GM21723 (cell line): Measurements from ENCODE around the gene DENND1A.

Source experiments
- ATAC-seq: cut with Tn5 transposase; IDR thresholded peaks from one replicate; pipeline ENCODE4 v1.9.1; 2021; ENCODE audit warnings: mild to moderate bottlenecking, moderate library complexity; ENCODE audit not compliant: unreplicated experiment

Gene DENND1A

GRCh38 chr9:123696476-123696875 lies 233.4 kb downstream of the DENND1A start:
- no peak for ATAC-seq

- no peak for ATAC-seq
Observed at GRCh38 chr9:123695386-123695785, 234.5 kb downstream of the DENND1A start.

- no peak for ATAC-seq
Observed at GRCh38 chr9:123691765-123692303, 238.1 kb downstream of the DENND1A start.

GRCh38 chr9:123689701-123690428 lies 240.1 kb downstream of the DENND1A start:
- ATAC-seq: no peak

GRCh38 chr9:123687246-123687751 lies 242.6 kb downstream of the DENND1A start:
- no peak for ATAC-seq

- ATAC-seq: no peak
Observed at GRCh38 chr9:123686829-123687192, 243.1 kb downstream of the DENND1A start.

GRCh38 chr9:123686131-123686828 lies 243.6 kb downstream of the DENND1A start:
- no peak for ATAC-seq

GRCh38 chr9:123685489-123686083 lies 244.3 kb downstream of the DENND1A start:
- no peak for ATAC-seq

GRCh38 chr9:123684393-123685149 lies 245.4 kb downstream of the DENND1A start:
- ATAC-seq: no peak

- ATAC-seq: no peak
Observed at GRCh38 chr9:123682746-123683145, 247.2 kb downstream of the DENND1A start.

- no peak for ATAC-seq
Observed at GRCh38 chr9:123680352-123680751, 249.6 kb downstream of the DENND1A start.

- ATAC-seq: peak; percentile 93
Observed at GRCh38 chr9:123679330-123679987, 250.5 kb downstream of the DENND1A start.

- no peak for ATAC-seq
Observed at GRCh38 chr9:123678878-123679329, 251.0 kb downstream of the DENND1A start.

- ATAC-seq: no peak
Observed at GRCh38 chr9:123678038-123678877, 251.7 kb downstream of the DENND1A start.

- no peak for ATAC-seq
Observed at GRCh38 chr9:123676869-123677268, 253.1 kb downstream of the DENND1A start.

- ATAC-seq: no peak
Observed at GRCh38 chr9:123669346-123669745, 260.6 kb downstream of the DENND1A start.

GRCh38 chr9:123663529-123663928 lies 266.4 kb downstream of the DENND1A start:
- ATAC-seq: no peak

- ATAC-seq: no peak
Observed at GRCh38 chr9:123662057-123662776, 267.7 kb downstream of the DENND1A start.
